Ishikawa (cell line): ENCODE results near the gene ATXN1.

Experiments
- CEBPB ChIP-seq: IDR thresholded peaks from 2 replicates; pipeline ENCODE4 v1.6.1; 2012
- MAX ChIP-seq: IDR thresholded peaks from 2 replicates; pipeline ENCODE4 v1.6.1; 2012
- RAD21 ChIP-seq: IDR thresholded peaks from 2 replicates; pipeline ENCODE4 v1.6.1; 2012; ENCODE audit warnings: low read depth
- YY1 ChIP-seq: IDR thresholded peaks from 2 replicates; pipeline ENCODE4 v1.6.1; 2012; ENCODE audit warnings: low read depth
- TF ChIP-seq, protein P1 (sequence below): IDR thresholded peaks from 2 replicates; pipeline ENCODE4 v1.6.1; 2012
- TF ChIP-seq, protein P2 (sequence below): IDR thresholded peaks from 2 replicates; pipeline ENCODE4 v1.6.1; 2012; ENCODE audit warnings: low read depth, mild to moderate bottlenecking

- TF ChIP-seq RAD21 (no peak), YY1 (no peak), CEBPB (no peak), MAX (no peak)
- TF ChIP-seq, protein P1, sequence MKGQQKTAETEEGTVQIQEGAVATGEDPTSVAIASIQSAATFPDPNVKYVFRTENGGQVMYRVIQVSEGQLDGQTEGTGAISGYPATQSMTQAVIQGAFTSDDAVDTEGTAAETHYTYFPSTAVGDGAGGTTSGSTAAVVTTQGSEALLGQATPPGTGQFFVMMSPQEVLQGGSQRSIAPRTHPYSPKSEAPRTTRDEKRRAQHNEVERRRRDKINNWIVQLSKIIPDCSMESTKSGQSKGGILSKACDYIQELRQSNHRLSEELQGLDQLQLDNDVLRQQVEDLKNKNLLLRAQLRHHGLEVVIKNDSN = no peak
- TF ChIP-seq, protein P2, sequence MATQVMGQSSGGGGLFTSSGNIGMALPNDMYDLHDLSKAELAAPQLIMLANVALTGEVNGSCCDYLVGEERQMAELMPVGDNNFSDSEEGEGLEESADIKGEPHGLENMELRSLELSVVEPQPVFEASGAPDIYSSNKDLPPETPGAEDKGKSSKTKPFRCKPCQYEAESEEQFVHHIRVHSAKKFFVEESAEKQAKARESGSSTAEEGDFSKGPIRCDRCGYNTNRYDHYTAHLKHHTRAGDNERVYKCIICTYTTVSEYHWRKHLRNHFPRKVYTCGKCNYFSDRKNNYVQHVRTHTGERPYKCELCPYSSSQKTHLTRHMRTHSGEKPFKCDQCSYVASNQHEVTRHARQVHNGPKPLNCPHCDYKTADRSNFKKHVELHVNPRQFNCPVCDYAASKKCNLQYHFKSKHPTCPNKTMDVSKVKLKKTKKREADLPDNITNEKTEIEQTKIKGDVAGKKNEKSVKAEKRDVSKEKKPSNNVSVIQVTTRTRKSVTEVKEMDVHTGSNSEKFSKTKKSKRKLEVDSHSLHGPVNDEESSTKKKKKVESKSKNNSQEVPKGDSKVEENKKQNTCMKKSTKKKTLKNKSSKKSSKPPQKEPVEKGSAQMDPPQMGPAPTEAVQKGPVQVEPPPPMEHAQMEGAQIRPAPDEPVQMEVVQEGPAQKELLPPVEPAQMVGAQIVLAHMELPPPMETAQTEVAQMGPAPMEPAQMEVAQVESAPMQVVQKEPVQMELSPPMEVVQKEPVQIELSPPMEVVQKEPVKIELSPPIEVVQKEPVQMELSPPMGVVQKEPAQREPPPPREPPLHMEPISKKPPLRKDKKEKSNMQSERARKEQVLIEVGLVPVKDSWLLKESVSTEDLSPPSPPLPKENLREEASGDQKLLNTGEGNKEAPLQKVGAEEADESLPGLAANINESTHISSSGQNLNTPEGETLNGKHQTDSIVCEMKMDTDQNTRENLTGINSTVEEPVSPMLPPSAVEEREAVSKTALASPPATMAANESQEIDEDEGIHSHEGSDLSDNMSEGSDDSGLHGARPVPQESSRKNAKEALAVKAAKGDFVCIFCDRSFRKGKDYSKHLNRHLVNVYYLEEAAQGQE = no peak
Measured at GRCh38 chr6:16523606-16524379, 237.5 kb downstream of the ATXN1 start.
